Activated CD8-positive, alpha-beta memory T cell treated with anti-CD3 and anti-CD28 coated beads, Interleukin-2, amount 50 U/mL, for 1 hour (primary cell): ENCODE measurements around the gene PCDH9.

Experiments
- DNase-seq: peaks from one replicate; pipeline ENCODE4 v3.0.0-alpha.2; 2020; ENCODE audit errors: extremely low read depth

Gene PCDH9

DNA sequence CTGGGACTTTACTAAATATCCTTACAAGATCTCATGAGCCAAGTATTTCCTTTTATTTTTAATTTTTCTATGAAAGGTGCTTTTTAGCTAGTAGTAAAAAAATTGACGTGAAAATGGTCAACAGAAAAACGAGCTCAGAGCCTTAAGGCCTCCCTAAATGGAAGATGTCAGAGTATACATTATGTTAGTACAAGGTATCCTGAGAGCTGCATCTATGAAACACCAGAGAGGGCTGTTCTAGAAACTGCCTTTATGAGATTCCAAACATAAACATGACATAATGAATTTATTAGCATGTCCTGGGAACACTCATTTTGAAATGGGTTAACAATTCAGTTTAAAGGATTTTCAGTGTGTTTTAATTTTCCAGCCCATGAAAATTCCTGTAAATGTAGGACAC lies 146.6 kb downstream of the PCDH9 start:
- DNase-seq: no peak

DNA sequence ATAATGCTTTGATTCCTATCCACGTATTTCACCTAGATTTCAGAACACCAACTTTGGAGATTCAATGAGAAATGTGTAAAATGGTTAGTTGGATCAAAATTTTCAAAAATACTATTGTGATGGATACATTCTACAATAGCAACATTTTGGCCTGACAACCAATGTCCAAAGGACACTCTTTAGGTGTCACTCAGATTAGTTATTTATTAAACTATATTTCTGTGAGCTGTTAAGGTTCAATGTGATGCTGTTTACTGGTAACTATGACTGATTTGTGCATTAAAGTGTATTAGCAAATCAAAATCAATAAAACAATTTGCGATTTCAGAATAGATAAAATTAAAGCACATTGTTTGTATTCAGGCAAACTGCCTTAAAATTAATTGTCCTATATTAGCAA lies 149.8 kb downstream of the PCDH9 start:
- DNase-seq: no peak

GRCh38 chr13:67078062-67078461 lies 152.1 kb downstream of the PCDH9 start:
- DNase-seq: no peak

DNA sequence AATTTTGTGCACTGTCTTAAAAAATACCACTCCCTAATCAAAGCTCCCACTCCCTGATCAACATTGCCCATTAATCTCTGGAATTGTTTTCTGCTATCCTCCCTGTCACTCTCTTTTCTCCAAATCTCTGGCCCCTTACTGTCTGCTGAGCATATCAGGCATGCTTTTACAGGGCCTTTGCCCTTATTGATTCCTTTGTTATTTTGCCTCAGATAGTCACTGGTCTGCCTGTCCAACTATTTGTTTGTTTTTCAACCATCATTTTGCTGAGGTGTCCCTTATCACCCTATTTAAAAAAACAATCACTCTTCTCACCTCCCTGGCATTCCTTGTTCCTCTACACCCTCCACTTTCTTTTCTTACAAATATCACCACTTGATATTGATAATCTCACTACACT lies 153.0 kb downstream of the PCDH9 start:
- DNase-seq: no peak

- no peak for DNase-seq
Observed at GRCh38 chr13:67076378-67076777, 153.8 kb downstream of the PCDH9 start.

DNA sequence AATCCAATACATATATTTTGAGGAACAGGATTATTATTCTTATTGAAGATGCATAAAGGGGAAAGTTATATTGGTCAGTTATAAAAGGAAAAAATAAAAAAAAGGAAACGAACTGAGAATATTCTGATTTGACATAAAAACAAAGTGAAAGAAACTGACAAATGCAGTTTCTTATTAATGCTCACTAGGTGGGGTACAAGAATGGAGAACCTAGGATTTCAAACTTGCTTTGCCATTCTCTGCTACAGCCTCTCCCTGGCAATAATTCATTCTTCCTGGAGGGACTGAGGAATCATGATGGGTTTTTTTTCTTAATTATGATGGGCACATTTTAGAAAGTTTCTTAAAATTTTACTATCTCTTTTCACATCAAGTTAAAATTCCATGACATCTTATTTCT lies 154.9 kb downstream of the PCDH9 start:
- DNase-seq: no peak

- no peak for DNase-seq
Observed at GRCh38 chr13:67071918-67072598, 158.1 kb downstream of the PCDH9 start.

DNA sequence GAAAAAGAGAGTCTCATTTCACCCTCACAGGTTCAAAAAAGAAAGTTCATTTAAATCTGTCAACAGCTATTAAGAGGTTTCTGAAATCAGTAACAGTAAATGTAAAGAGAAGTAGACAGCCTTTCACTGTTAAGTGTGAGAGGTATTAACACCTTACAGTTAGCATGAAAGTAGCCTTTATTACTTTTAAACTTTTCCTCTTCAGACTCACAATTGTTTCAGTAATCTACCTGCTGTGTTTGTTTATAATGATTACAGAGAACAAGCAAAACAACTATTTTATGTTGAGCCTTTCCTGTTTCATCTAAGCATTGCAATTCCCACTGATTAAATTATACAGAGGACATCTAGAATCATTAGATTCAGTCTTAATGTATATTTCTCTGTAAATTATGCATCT lies 159.8 kb downstream of the PCDH9 start:
- DNase-seq: no peak

- no peak for DNase-seq
Observed at GRCh38 chr13:67069117-67069767, 160.9 kb downstream of the PCDH9 start.

GRCh38 chr13:67064920-67065319 lies 165.2 kb downstream of the PCDH9 start:
- DNase-seq: no peak

- no peak for DNase-seq
Observed at GRCh38 chr13:67063036-67063435, 167.1 kb downstream of the PCDH9 start.

DNA sequence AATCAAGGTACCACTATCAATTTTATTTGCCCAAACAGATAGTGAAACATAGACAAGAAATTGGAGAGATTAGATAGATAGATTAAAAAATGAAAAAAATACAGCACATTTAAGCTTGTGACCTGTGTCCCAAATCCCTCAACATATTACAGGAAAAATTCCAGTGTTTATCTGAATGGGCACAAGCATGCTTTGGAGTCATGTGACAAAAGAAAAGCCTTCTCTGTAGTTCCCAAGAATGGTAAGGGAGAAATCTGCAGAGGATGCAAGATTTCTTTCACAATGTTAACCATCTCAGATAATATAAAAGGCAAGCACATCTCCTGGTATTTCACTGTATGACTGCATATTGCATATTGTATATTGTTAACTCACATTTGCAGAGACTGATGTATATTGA lies 168.0 kb downstream of the PCDH9 start:
- no peak for DNase-seq

DNA sequence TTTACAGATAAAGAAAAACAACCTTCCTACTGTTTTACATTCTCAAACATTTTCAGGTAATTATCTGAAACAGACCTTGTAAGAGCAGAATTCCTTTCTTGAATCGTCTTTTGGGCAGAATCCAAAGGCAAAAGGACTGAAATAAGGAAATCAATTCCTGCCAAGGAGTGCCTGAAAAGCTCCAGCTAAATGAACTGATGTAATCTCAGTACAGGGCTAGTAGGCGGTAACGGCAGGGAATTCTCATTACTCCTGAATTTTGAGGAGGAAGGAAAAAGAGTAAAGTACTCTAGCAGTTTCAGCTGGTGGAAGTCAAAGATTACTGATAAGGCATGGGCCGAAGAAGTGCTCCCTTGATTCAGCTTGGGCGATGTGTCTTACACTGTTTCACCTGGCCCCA lies 168.4 kb downstream of the PCDH9 start:
- no peak for DNase-seq

DNA sequence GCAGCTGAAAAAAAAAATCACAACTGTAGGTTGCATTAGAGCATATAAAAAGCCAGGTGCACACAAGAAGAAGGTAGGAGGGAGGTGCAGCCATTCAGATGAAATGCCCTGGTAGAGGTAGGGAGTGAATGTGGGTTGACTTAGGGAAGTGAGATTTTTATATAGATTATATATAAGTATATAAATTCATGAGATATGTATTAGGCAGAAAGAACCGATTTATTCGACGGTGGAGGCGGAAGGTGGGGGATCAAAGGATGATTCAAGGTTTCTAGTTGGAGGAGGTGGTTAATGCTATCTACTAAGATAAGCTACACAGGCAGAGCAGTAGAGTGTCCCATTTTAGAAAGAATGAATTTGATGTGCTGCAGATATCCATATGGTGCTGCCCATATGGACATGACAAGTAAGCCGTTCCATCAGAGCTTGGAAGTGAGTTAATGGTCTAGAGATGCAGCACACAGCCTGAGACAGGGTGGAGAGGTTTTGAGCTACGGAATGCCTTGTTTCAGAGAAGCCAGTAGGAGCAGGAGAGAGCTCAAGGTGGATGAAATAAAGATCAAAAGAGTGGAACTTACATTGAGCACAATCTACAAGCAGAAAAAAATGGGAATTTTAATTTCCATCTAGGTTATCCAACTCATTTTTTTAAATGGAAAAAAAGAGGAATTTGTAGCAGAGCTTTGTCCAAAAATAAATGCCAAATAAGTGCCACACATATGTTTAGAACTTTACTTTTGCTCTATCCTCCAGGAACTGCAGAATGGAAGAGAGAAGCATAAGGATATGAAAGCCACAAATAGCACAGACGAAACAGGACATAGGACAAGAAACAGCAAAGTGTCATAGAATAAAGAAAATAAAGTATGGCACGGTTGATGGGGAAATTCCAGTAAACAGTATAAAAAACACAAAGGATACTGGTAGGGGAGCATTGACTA lies 177.3 kb downstream of the PCDH9 start:
- no peak for DNase-seq

- DNase-seq: no peak
Observed at GRCh38 chr13:67049744-67050143, 180.4 kb downstream of the PCDH9 start.

DNA sequence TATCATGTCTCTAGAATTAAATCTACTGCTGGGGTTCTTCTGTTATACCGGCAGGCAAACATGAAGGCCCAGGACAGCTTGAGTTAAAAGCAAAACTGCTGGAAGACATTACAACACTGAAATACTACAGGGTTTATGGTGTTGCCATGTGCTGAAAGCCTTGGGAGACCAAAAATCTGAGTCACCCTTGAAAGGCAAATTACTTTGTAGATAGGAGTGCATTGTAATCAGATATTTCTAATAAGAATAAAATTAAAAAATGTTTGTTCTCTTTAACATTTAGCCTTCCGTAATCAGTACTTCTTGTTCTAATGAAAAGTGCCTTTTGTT lies 181.3 kb downstream of the PCDH9 start:
- no peak for DNase-seq

GRCh38 chr13:67048084-67048820 lies 181.9 kb downstream of the PCDH9 start:
- DNase-seq: no peak

GRCh38 chr13:67045357-67045756 lies 184.8 kb downstream of the PCDH9 start:
- no peak for DNase-seq

DNA sequence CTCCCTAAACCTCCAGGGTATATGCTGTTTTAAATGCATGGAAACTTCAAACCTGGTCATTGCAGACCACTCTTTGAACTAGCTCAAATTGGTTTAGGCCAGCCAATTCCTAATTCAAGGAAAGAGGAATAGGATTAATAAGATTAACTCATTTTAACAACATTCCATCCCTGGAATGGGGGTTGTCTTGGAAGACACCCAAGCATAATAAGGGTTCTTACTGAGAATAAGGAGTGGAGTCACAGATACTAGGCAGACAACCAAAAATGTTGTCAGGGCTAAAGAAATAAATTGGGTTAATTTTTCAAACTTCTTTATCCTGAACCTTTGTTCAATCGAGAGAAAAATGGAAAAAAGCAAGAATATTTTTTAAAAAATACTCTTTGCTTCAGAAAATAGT lies 186.2 kb downstream of the PCDH9 start:
- no peak for DNase-seq

- no peak for DNase-seq
Observed at GRCh38 chr13:67042556-67042955, 187.6 kb downstream of the PCDH9 start.

- DNase-seq: no peak
Observed at GRCh38 chr13:67036699-67037457, 193.3 kb downstream of the PCDH9 start.
